ENCODE data around the gene EFNA5. TPM values are rescaled to one million over a fixed set of nuclear protein-coding genes. Genes with fewer than 3 reads are reported as not detected.

The EFNA5 gene
- total RNA-seq, 1 experiment from 2014 or later: 0.22 TPM

GRCh38 chr5:107428303-107428813 is 242.4 kb downstream of the EFNA5 start:
- Histone ChIP-seq H3K9me2 (ENCODE audit: insufficient read depth) (no peaks in the 10 kb centered on the region), H3K27me3 (ENCODE audit: insufficient read depth, low read length) (no peaks in the 10 kb centered on the region), H3K4me3 (replicated peaks in 1 of 2; ENCODE audit: low read depth in 1 of 2, low read length in 2 of 2) (no peak overlapping the region), H3K4me2 (ENCODE audit: low read length) (no peak overlapping the region), H3K9ac (ENCODE audit: low read length) (no peak overlapping the region), H3K79me2 (ENCODE audit: insufficient read depth, low read length) (no peaks in the 10 kb centered on the region), H4K20me1 (ENCODE audit: insufficient read depth) (no peaks in the 10 kb centered on the region), H3K9me3 (ENCODE audit: control insufficient read depth in 1 of 2, insufficient read depth in 1 of 2, low read depth in 1 of 2, low read length in 2 of 2) (no peaks in the 10 kb centered on the region), H3K27ac (ENCODE audit: low read depth, low read length) (no peak overlapping the region), H2AFZ (ENCODE audit: low read depth, low read length, poor library complexity, severe bottlenecking) (no peak overlapping the region), H3K36me3 (ENCODE audit: control insufficient read depth in 1 of 2, insufficient read depth in 2 of 2, low read length in 2 of 2) (no peaks in the 10 kb centered on the region), H3K4me1 (ENCODE audit: control insufficient read depth in 1 of 2, insufficient read depth in 2 of 2, low read length in 2 of 2) (peaks cover 15 to 29% of the 10 kb centered on the region in 2 experiments; a peak in 3 of 4 replicates)
- TF ChIP-seq POLR2A (IDR thresholded peaks at IDR 0.05; ENCODE audit: borderline replicate concordance, extremely low read depth, insufficient read depth, insufficient read length): no peak
- TF ChIP-seq CTCF (IDR thresholded peaks at IDR 0.05 in 2 of 3, conservative IDR thresholded peaks at IDR 0.05 in 1 of 3; ENCODE audit: borderline replicate concordance in 1 of 3, insufficient read depth in 1 of 3, low read depth in 2 of 3, low read length in 2 of 3): no peak
- TF ChIP-seq JUND (IDR thresholded peaks at IDR 0.05): no peak
- no peak for TF ChIP-seq MAX (IDR thresholded peaks at IDR 0.05)
- TF ChIP-seq ATF3 (IDR thresholded peaks at IDR 0.05): no peak
- TF ChIP-seq ZBTB33 (IDR thresholded peaks at IDR 0.05; ENCODE audit: extremely low read depth, insufficient replicate concordance, low read length): no peak
- no peak for TF ChIP-seq ELF1 (IDR thresholded peaks at IDR 0.05; ENCODE audit: borderline replicate concordance, low read depth)
- no peak for TF ChIP-seq ZNF274 (IDR thresholded peaks at IDR 0.05; ENCODE audit: low read depth, low read length)
- TF ChIP-seq REST (IDR thresholded peaks at IDR 0.05; ENCODE audit: low read depth): no peak
- no peak for ATAC-seq
- DNase-seq (ENCODE audit: low read depth, low spot score): no peak
- intact Hi-C loops (cut with micrococcal nuclease): no loop called here
- POLR2A ChIA-PET: no interaction called here
- BruUV-seq (replicated peaks): no TSS peak
- RAD21 ChIA-PET (ENCODE audit: low non-redundant PET in 1 of 2, low total read pairs in 2 of 2, uncharacterized antibody in 2 of 2, unreplicated experiment in 2 of 2): no interaction called here
- CTCF ChIA-PET: no interaction called here
